Measurements from ENCODE around the gene ITGB7. TPM values are rescaled to one million over a fixed set of nuclear protein-coding genes. Genes with fewer than 3 reads are reported as not detected.
A peak's percentile ranks its signal among the peaks of the same experiment; 100 is the strongest.

The ITGB7 gene
- total RNA-seq, 1 experiment from 2014 or later = 1.1 TPM

DNA sequence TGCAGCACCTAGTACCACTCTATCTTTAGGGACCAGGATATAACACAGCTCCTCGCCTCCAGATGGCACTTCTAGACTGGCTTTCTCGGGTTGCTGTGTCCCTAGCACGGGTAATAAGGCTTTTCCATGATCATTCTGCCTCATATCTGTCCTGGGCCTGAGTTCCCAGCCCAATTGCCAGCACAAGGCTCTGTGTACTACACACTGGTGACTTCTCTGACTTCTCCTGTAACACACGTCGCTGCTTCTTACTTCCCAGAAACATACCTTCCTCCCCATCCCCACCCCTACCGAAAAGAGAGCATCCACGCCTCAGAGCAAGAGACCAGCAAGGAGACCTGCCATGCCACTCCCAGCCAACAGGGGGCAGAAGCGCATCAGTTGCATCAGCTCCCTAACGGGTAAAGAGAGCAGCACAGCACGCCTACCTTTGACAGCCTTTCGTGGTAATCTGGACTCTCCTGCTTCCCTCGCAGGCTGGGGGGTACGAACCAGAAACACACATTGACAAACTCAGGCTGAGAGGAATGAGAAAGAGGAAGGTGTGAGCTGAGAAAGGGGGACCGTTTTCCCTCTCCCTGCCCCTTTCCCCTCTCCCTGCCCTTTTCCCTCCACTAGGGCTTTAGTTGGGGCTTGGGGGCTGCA lies 47.7 kb downstream of the ITGB7 start:
- Mint-ChIP-seq H3K4me3 (ENCODE audit: unreplicated experiment) (no peak overlapping the region), H3K36me3 (ENCODE audit: insufficient read depth, unreplicated experiment) (peaks cover 6% of the 10 kb centered on the region), H3K9me3 (ENCODE audit: unreplicated experiment) (no peaks in the 10 kb centered on the region), H3K4me1 (ENCODE audit: low read depth, unreplicated experiment) (peaks cover 11% of the 10 kb centered on the region), H3K27ac (ENCODE audit: unreplicated experiment) (peak overlapping the region; percentile 71), H3K27me3 (ENCODE audit: insufficient read depth, unreplicated experiment) (no peaks in the 10 kb centered on the region)
- intact Hi-C loops (cut with micrococcal nuclease; ENCODE audit: unreplicated experiment) = loop anchor here (1.0 kb wide), 1 partner anchor 31 kb away; no protein-coding TSS in a partner anchor
- Histone ChIP-seq H3K36me3 (ENCODE audit: control insufficient read depth, insufficient read depth, low read length) (no peaks in the 10 kb centered on the region), H3K27me3 (replicated peaks; ENCODE audit: control insufficient read depth, insufficient read depth, low read length) (no peaks in the 10 kb centered on the region), H3K4me1 (no peaks in the 10 kb centered on the region), H3K9me3 (no peaks in the 10 kb centered on the region), H3K4me3 (ENCODE audit: low read depth, low read length) (no peak overlapping the region)
- peak; percentile 75 to 82 for DNase-seq
- POLR2A ChIA-PET = no interaction called here
- BruUV-seq (replicated peaks) = no TSS peak
- TF ChIP-seq, protein P1, sequence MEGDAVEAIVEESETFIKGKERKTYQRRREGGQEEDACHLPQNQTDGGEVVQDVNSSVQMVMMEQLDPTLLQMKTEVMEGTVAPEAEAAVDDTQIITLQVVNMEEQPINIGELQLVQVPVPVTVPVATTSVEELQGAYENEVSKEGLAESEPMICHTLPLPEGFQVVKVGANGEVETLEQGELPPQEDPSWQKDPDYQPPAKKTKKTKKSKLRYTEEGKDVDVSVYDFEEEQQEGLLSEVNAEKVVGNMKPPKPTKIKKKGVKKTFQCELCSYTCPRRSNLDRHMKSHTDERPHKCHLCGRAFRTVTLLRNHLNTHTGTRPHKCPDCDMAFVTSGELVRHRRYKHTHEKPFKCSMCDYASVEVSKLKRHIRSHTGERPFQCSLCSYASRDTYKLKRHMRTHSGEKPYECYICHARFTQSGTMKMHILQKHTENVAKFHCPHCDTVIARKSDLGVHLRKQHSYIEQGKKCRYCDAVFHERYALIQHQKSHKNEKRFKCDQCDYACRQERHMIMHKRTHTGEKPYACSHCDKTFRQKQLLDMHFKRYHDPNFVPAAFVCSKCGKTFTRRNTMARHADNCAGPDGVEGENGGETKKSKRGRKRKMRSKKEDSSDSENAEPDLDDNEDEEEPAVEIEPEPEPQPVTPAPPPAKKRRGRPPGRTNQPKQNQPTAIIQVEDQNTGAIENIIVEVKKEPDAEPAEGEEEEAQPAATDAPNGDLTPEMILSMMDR (IDR thresholded peaks at IDR 0.05; ENCODE audit: insufficient read depth in 1 of 2, low read depth in 1 of 2, low read length in 1 of 2, severe bottlenecking in 1 of 2, unreplicated experiment in 1 of 2) = peak; percentile 90
- CTCF ChIA-PET = interaction anchor here (0.5 to 2.9 kb wide), 13 partner anchors 16 to 186 kb away, joined by 3 to 9 read pairs (median 5); partner anchors contain the start of genes AAAS, CSAD, SOAT2 and SPRYD3

- Mint-ChIP-seq H3K27me3 (ENCODE audit: insufficient read depth, unreplicated experiment) (no peaks in the 10 kb centered on the region), H3K4me3 (ENCODE audit: unreplicated experiment) (no peak overlapping the region), H3K36me3 (ENCODE audit: insufficient read depth, unreplicated experiment) (no peaks in the 10 kb centered on the region), H3K4me1 (ENCODE audit: low read depth, unreplicated experiment) (no peaks in the 10 kb centered on the region), H3K27ac (ENCODE audit: unreplicated experiment) (no peak overlapping the region), H3K9me3 (ENCODE audit: unreplicated experiment) (no peaks in the 10 kb centered on the region)
- Histone ChIP-seq H3K36me3 (ENCODE audit: control insufficient read depth, insufficient read depth, low read length) (no peaks in the 10 kb centered on the region), H3K9me3 (no peaks in the 10 kb centered on the region), H3K4me3 (ENCODE audit: low read depth, low read length) (no peak overlapping the region), H3K27me3 (replicated peaks; ENCODE audit: control insufficient read depth, insufficient read depth, low read length) (no peaks in the 10 kb centered on the region), H3K4me1 (no peaks in the 10 kb centered on the region)
- CTCF ChIA-PET = no interaction called here
- TF ChIP-seq, protein P1 (IDR thresholded peaks at IDR 0.05; ENCODE audit: insufficient read depth in 1 of 2, low read depth in 1 of 2, low read length in 1 of 2, severe bottlenecking in 1 of 2, unreplicated experiment in 1 of 2) = no peak
- POLR2A ChIA-PET = no interaction called here
- no TSS peak for BruUV-seq (replicated peaks)
- no peak for DNase-seq
- intact Hi-C loops (cut with micrococcal nuclease; ENCODE audit: unreplicated experiment) = no loop called here
Measured at GRCh38 chr12:53152390-53152789, 54.7 kb downstream of the ITGB7 start.

GRCh38 chr12:53151039-53151438 lies 56.0 kb downstream of the ITGB7 start:
- TF ChIP-seq, protein P1 (IDR thresholded peaks at IDR 0.05; ENCODE audit: insufficient read depth in 1 of 2, low read depth in 1 of 2, low read length in 1 of 2, severe bottlenecking in 1 of 2, unreplicated experiment in 1 of 2) = no peak

More at GRCh38 chr12:53151039-53151438, 56.0 kb downstream of the ITGB7 start:
- Mint-ChIP-seq H3K4me1 (ENCODE audit: low read depth, unreplicated experiment) (no peaks in the 10 kb centered on the region), H3K27me3 (ENCODE audit: insufficient read depth, unreplicated experiment) (no peaks in the 10 kb centered on the region), H3K4me3 (ENCODE audit: unreplicated experiment) (no peak overlapping the region), H3K9me3 (ENCODE audit: unreplicated experiment) (no peaks in the 10 kb centered on the region), H3K27ac (ENCODE audit: unreplicated experiment) (no peak overlapping the region), H3K36me3 (ENCODE audit: insufficient read depth, unreplicated experiment) (no peaks in the 10 kb centered on the region)
- no peaks in the 10 kb centered on the region for H3K4me1 ChIP-seq
- POLR2A ChIA-PET = no interaction called here
- intact Hi-C loops (cut with micrococcal nuclease; ENCODE audit: unreplicated experiment) = no loop called here
- CTCF ChIA-PET = no interaction called here
- no peaks in the 10 kb centered on the region for H3K9me3 ChIP-seq
- no peak overlapping the region for H3K4me3 ChIP-seq (ENCODE audit: low read depth, low read length)
- DNase-seq = no peak
- no peaks in the 10 kb centered on the region for H3K27me3 ChIP-seq (replicated peaks; ENCODE audit: control insufficient read depth, insufficient read depth, low read length)
- BruUV-seq (replicated peaks) = no TSS peak
- H3K36me3 ChIP-seq (ENCODE audit: control insufficient read depth, insufficient read depth, low read length) = no peaks in the 10 kb centered on the region

Data from Caco-2 (cell line).